22Rv1 (cell line): ENCODE measurements around the gene RPP25.

Source experiments
- H3K27ac ChIP-seq: fragments of 450-650 bp; 2 replicates; pipeline ENCODE4 v1.5.1; 2017
- ZFX ChIP-seq: fragments of 450-650 bp; IDR thresholded peaks from 2 replicates; pipeline ENCODE4 v1.6.1; 2017; ENCODE audit warnings: antibody characterized with exemption, borderline replicate concordance
- TF ChIP-seq, protein P1 (sequence below): fragments of 450-650 bp; IDR thresholded peaks from 2 replicates; pipeline ENCODE4 v1.5.1; 2017; ENCODE audit warnings: mild to moderate bottlenecking

Gene RPP25, protein sequence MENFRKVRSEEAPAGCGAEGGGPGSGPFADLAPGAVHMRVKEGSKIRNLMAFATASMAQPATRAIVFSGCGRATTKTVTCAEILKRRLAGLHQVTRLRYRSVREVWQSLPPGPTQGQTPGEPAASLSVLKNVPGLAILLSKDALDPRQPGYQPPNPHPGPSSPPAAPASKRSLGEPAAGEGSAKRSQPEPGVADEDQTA

DNA sequence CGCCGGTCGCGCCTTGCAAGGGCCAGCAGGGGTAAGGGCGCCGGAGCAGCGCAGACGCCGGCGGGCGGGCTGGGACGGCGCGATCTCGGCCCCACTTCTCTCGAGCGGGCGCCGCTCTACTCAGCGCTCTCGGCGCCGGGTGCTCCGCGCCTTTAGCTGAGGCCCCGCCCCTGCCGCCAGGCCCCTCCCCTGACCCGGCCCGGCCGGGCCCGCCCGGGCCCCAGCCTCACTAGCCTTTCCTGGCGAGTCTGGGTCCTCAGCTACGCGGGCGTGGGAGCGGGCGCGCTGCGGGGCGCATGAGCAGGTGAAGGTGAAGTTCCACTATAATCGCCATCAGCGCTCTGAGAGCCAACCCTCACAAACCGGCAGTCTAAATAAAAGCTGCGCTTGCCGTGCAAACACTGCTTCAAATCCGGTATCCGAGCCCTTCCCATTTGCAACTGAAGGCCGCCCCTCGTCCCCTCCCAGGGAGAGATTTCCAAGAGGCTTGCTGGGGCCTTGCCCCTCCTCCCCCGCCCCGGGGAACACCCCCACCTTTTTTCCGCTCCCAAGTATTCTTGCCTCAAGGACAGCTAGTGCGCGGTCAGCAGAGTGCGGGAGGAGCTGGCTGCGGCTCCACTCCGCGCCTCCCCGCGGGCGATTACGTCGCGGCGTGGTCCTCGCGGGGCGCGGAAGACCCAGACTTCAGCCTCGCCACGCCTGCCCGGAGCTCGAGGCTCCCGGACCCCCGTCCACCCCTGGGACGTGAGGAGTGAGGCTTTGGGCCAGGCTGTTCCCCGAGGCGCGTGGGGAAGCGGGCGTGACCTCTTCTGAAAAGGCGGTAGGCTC, at the start of gene RPP25:
TSS of gene RPP25 (minus strand) at position 125 of the 828 bp plus-strand sequence. CDS start 189 bp downstream, outside the sequence.
- no peak for TF ChIP-seq ZFX
- TF ChIP-seq, protein P1, sequence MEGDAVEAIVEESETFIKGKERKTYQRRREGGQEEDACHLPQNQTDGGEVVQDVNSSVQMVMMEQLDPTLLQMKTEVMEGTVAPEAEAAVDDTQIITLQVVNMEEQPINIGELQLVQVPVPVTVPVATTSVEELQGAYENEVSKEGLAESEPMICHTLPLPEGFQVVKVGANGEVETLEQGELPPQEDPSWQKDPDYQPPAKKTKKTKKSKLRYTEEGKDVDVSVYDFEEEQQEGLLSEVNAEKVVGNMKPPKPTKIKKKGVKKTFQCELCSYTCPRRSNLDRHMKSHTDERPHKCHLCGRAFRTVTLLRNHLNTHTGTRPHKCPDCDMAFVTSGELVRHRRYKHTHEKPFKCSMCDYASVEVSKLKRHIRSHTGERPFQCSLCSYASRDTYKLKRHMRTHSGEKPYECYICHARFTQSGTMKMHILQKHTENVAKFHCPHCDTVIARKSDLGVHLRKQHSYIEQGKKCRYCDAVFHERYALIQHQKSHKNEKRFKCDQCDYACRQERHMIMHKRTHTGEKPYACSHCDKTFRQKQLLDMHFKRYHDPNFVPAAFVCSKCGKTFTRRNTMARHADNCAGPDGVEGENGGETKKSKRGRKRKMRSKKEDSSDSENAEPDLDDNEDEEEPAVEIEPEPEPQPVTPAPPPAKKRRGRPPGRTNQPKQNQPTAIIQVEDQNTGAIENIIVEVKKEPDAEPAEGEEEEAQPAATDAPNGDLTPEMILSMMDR: no peak
- H3K27ac ChIP-seq: peak within 1 kb of the TSS; percentile 81

DNA sequence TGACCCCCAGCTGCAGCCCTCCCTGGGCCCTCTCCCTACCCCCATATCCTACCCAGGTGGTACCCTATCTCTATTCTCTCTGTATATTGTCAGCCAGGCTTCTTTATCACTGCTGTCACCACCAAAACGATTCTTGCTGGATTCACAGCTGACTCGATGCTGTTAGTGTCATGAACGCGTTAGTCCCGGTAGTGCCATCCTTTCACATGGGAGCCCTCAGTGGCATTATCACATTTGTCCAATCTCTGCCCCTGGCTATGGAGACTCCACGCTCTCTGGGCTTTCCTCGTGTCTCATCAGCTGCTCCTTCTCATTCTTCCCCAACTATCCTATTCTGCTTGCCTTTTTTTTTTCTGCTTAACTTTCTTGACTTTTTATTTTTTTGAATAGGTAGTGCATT, 45.8 kb upstream of the RPP25 start:
- H3K27ac ChIP-seq: no peak overlapping the region
- TF ChIP-seq, protein P1: no peak
- TF ChIP-seq ZFX: no peak

DNA sequence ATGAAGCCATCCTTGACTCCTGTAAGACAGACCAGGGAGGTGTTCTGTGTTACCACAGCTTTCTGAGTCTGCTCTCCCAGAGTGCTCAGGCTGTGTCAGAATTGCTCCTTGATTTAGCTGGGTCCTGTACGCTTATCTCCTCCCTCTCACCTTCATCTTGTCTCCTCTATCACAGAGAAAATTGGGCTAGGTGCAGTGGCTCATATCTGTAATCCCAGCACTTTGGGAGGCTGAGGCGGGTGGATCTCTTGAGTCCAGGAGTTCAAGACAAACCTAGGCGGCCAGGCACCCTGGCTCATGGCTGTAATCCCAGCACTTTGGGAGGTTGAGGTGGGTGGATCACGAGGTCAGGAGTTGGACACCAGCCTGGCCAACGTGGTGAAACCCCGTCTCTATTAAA, 44.7 kb upstream of the RPP25 start:
- TF ChIP-seq, protein P1: no peak
- TF ChIP-seq ZFX: no peak
- H3K27ac ChIP-seq: no peak overlapping the region

DNA sequence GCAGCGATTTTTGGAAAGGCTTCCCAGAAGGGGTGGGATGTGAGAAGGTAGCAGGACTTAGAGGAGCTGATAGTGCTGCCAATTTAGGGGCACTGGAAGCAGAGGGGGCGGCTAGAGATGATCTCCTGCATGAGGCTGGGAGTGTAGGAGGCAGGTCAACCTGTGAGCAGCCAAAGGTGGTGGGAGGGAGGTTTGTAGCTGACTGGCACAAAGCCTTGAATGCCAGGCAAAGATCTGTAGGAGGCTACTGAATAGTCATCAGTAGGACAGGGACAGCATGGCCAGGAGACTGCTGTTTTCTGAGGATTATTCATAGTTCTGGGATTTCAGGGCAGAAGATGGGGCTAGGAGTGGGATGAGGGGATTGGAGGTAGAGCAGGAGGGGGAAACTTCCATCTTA, 41.0 kb upstream of the RPP25 start:
- H3K27ac ChIP-seq: no peak overlapping the region
- no peak for TF ChIP-seq ZFX
- TF ChIP-seq, protein P1: no peak

DNA sequence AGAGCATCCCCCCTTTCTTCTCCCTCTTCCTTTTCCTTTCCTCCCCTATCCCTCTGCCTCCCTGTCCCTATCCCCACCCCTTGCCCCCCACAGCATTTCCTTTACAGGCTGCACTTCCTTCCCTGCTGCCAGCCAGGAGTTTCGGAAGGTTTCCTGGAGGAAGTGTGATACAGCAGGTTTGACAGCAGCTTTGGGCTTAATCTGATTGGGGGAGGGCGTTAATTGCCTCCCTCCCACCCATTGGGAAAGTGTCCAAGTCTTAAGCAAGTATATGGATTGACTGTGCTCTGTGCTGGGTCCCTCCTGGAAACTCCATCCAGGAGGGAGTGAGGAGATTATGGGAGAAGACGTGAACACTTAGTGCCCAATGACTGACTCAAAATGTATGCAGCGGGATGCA, 40.6 kb upstream of the RPP25 start:
- H3K27ac ChIP-seq: no peak overlapping the region; the same call in 1 of the 2 replicates
- no peak for TF ChIP-seq ZFX
- TF ChIP-seq, protein P1: no peak

DNA sequence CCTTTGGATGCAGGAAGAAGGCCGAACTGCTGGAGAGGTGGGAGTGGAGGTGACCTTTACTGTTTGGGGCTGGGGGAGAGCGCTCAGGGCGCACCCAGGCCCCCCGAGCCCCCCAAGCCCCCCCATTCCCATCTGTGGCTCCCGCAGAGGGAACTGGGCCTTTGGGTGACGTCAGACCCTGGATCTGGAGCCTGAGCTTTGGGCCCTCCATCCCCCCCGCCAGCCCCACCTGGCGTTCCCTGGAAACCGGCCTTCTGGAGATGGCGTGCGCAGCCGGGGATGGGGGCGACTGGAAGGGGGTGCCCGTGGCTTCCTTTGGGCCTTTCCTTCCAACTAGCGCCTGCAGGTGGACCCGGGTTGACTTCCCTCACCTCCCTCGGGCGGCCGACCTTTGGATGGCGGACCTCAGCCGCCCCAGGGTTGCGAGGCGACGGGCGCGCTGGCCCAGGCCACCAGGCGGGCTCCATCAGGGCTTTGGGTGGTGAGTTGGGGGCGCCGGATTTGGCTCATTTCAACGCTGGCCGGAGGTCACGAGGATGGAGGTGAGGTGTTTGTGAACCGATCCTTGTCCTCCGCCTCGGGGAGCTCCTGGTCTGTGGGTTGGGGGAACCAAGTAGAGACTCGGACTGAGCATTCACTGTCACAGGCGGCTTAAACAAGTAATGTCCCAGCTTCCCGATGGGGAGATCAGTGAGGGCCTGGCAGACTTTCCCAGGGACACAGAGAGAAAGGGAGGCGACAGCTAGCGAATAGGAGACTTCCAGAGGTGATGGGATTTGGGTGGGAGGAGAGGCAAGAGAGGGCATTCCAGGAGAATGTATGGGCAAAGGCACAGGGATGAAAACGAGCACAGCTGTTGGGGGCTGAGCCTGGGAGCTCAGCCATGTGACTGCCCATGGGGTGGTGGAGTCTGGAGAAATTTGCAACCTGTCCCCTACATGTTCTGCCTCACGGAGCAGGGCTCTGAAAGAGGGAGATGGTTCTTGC, 39.5 kb upstream of the RPP25 start:
- TF ChIP-seq, protein P1: no peak
- TF ChIP-seq ZFX: no peak
- H3K27ac ChIP-seq: peak overlapping the region; percentile 87
